ACC112 (cell line): ENCODE results near the gene CRKL.
"Not testable (repeated sequence)": the region's sequence is repeated elsewhere in the genome, so short reads cannot be mapped to it uniquely, and the experiment has no call there.

Source experiments
- H2AFZ ChIP-seq: fragments of 200-600 bp; sonication (generic); one replicate; pipeline ENCODE4 v1.6.0; 2017; ENCODE audit warnings: antibody characterized with exemption, low read length; ENCODE audit not compliant: unreplicated experiment
- H3K27ac ChIP-seq: fragments of 200-600 bp; sonication (generic); 2 replicates; pipeline ENCODE4 v1.5.1; 2014; ENCODE audit warnings: low read depth, mild to moderate bottlenecking, antibody characterized with exemption, low read length, moderate library complexity
- H3K27me3 ChIP-seq: fragments of 200-600 bp; sonication (generic); 2 replicates; pipeline ENCODE4 v1.6.1; 2014; ENCODE audit warnings: mild to moderate bottlenecking, antibody characterized with exemption, low read length, moderate library complexity, mixed read lengths; ENCODE audit not compliant: insufficient read depth
- H3K36me3 ChIP-seq: fragments of 200-600 bp; sonication (generic); 2 replicates; pipeline ENCODE4 v1.6.1; 2016; ENCODE audit warnings: mild to moderate bottlenecking, antibody characterized with exemption, low read length, moderate library complexity, mixed read lengths; ENCODE audit not compliant: insufficient read depth
- H3K4me1 ChIP-seq: fragments of 200-600 bp; sonication (generic); one replicate; pipeline ENCODE4 v1.6.1; 2016; ENCODE audit warnings: low read length, mixed read lengths; ENCODE audit not compliant: insufficient read depth, unreplicated experiment, control insufficient read depth
- H3K4me3 ChIP-seq: fragments of 200-600 bp; sonication (generic); 2 replicates; pipeline ENCODE4 v1.5.1; 2014; ENCODE audit warnings: mild to moderate bottlenecking, low read depth, low read length
- H3K79me2 ChIP-seq: fragments of 200-600 bp; sonication (generic); one replicate; pipeline ENCODE4 v1.6.0; 2016; ENCODE audit warnings: low read length; ENCODE audit not compliant: control insufficient read depth, unreplicated experiment, insufficient read depth

The CRKL gene

GRCh38 chr22:20964090-20964798, 47.0 kb downstream of the CRKL start:
- H3K27ac ChIP-seq: no peak overlapping the region
- H2AFZ ChIP-seq: no peak overlapping the region
- H3K4me3 ChIP-seq: no peak overlapping the region
- H3K4me1 ChIP-seq: no peaks in the 10 kb centered on the region
- H3K36me3 ChIP-seq: no peaks in the 10 kb centered on the region
- H3K27me3 ChIP-seq: peaks cover 6% of the 10 kb centered on the region
- H3K79me2 ChIP-seq: no peaks in the 10 kb centered on the region

GRCh38 chr22:20964799-20965103, 47.5 kb downstream of the CRKL start:
- Histone ChIP-seq H2AFZ (no peak overlapping the region), H3K27ac (no peak overlapping the region), H3K27me3 (peaks cover 6% of the 10 kb centered on the region), H3K36me3 (no peaks in the 10 kb centered on the region), H3K79me2 (no peaks in the 10 kb centered on the region), H3K4me3 (no peak overlapping the region), H3K4me1 (no peaks in the 10 kb centered on the region)

- no peaks in the 10 kb centered on the region for H3K36me3 ChIP-seq
- peak overlapping the region; percentile 51; the same call in 1 of the 2 replicates for H3K4me3 ChIP-seq
- H3K27ac ChIP-seq: no peak overlapping the region
- H2AFZ ChIP-seq: no peak overlapping the region
- peaks cover 6% of the 10 kb centered on the region for H3K27me3 ChIP-seq
- no peaks in the 10 kb centered on the region for H3K79me2 ChIP-seq
- H3K4me1 ChIP-seq: no peaks in the 10 kb centered on the region
Observed at GRCh38 chr22:20965104-20965887, 48.1 kb downstream of the CRKL start.

GRCh38 chr22:20965888-20966855, 49.0 kb downstream of the CRKL start:
- Histone ChIP-seq H2AFZ (no peak overlapping the region), H3K4me3 (no peak overlapping the region), H3K79me2 (no peaks in the 10 kb centered on the region), H3K27ac (no peak overlapping the region), H3K4me1 (no peaks in the 10 kb centered on the region), H3K27me3 (peaks cover 6% of the 10 kb centered on the region), H3K36me3 (no peaks in the 10 kb centered on the region)

- Histone ChIP-seq H3K36me3 (no peaks in the 10 kb centered on the region), H2AFZ (no peak within 1 kb of the TSS), H3K27me3 (peaks cover 6% of the 10 kb centered on the region), H3K79me2 (no peaks in the 10 kb centered on the region), H3K4me3 (no peak within 1 kb of the TSS), H3K27ac (no peak within 1 kb of the TSS), H3K4me1 (no peaks in the 10 kb centered on the region)
Observed at GRCh38 chr22:20966883-20967696, 49.9 kb downstream of the CRKL start, which contains the start of gene AIFM3. AIFM3 (plus strand) TSS chr22:20967255; CDS start chr22:20967945, 690 bp downstream.

DNA sequence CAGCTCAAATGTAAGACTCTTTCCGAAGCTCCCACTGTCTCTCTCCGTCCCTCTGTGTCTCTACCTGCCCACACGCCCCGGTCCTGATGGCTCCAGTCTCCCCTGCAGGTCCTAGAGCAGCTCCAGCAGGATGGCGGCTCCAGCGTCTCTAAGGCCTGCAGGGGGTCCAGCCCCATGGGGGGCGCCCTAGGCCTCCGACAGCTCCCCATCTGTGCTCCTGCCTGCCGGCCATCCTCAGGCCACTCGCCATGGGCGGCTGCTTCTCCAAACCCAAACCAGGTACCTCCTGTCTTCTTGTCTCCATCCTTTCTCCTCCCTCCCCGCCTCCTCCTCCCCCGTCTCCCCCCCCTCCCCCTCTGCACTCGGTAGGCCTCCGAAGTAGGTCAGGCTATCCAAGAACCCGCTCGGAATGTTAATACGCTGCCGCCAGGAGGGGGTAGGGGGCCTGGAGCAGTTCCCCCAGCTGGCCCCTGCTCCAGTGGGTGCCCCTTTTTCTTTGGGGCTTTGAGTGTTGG, 50.5 kb downstream of the CRKL start:
- H3K4me3 ChIP-seq: no peak overlapping the region
- no peak overlapping the region for H3K27ac ChIP-seq
- no peak overlapping the region for H2AFZ ChIP-seq
- peaks cover 6% of the 10 kb centered on the region for H3K27me3 ChIP-seq
- H3K36me3 ChIP-seq: no peaks in the 10 kb centered on the region
- no peaks in the 10 kb centered on the region for H3K79me2 ChIP-seq
- no peaks in the 10 kb centered on the region for H3K4me1 ChIP-seq

DNA sequence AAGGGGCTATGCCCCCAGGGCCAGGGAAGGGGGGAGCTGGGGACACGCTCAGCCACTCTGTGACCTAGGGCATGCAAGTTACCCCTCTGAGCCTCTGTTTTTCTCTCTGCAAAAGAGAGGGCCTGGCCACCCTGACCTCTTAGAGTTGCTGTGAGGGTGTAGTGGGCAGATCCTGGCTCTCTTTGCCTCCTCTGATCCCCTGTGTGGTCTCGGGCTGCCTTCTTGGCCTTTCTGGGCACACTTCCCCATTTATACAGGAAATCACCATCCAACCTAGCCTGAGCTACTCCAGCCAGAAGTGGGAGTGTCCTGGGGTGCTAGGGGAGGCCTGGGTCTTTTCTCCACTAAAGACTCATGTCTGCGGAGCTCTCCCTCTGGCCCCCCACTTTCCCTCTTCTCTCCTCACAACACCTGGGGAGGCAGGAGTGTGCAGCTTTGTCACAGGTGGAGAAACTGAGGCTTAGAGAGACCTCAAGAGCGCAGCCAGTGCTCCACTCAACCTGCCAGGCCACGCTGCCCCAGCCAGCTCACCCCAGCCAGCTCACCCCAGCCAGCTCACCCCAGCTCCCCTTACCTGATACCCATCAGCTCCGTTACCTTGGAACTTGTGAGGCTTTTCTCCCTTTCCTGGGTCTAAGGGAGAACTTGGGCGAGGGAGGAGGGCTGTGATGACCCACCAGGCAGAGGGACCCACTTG, 51.2 kb downstream of the CRKL start:
- peaks cover 6% of the 10 kb centered on the region for H3K27me3 ChIP-seq
- no peaks in the 10 kb centered on the region for H3K79me2 ChIP-seq
- no peaks in the 10 kb centered on the region for H3K36me3 ChIP-seq
- H3K4me1 ChIP-seq: no peaks in the 10 kb centered on the region
- H3K4me3 ChIP-seq: no peak overlapping the region
- H3K27ac ChIP-seq: no peak overlapping the region
- no peak overlapping the region for H2AFZ ChIP-seq

- Histone ChIP-seq H3K27me3 (no peaks in the 10 kb centered on the region), H3K4me1 (no peaks in the 10 kb centered on the region), H3K27ac (no peak overlapping the region), H2AFZ (no peak overlapping the region), H3K4me3 (no peak overlapping the region), H3K79me2 (no peaks in the 10 kb centered on the region), H3K36me3 (no peaks in the 10 kb centered on the region)
Observed at GRCh38 chr22:20970939-20971657, 53.9 kb downstream of the CRKL start.

DNA sequence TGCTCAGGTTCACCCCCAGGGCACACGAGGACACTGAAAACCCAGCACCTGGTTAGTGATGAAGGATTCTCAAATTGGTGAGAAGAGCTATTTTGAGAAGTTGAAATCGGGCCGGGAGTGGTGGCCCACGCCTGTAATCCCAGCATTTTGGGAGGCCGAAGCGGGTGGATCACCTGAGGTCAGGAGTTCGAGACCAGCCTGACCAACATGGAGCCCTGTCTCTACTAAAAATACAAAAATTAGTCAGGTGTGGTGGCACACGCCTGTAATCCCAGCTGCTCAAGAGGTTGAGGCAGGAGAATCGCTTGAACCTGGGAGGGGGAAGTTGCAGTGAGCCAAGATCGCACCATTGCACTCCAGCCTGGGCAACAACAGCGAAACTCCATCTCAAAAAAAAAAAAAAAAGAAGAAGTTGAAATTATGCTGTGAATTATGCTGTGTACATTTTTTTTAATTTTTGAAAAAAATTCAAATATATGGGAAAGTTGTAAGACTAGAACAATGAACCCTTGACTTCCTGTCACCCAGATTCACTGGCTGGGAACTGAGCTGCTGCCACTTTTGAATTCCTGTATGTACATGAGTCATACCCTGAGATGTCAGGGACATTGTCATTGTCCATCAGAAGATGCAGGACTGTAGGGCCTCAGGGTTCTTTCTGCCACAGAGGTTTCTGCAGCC, 54.9 kb downstream of the CRKL start:
- not testable (repeated sequence) for H2AFZ ChIP-seq, H3K4me3 ChIP-seq, H3K79me2 ChIP-seq, H3K36me3 ChIP-seq, H3K27me3 ChIP-seq, H3K27ac ChIP-seq, H3K4me1 ChIP-seq
